Hair follicular keratinocyte (primary cell): ENCODE measurements around the gene BHMT2. TPM values are rescaled to one million over a fixed set of nuclear protein-coding genes. Genes with fewer than 3 reads are reported as not detected.

Experiments used
- total RNA-seq: library from RNA; depleted of rRNA; stranded (reverse); fragments of >200 nt; gene quantifications from 2 replicates; pipeline ENCODE4 v1.2.3, GENCODE V29; 2015

BHMT2 gene
- not detected in 2 replicates for total RNA-seq

GRCh38 chr5:79069488-79070349 is at the start of gene BHMT2, which contains the start of gene DMGDH:
BHMT2 (plus strand) TSS chr5:79069767; CDS start chr5:79069783, 16 bp downstream.
DMGDH (minus strand) TSS chr5:79069674; CDS start chr5:79069620, 54 bp downstream.

GRCh38 chr5:79111387-79111959 is 41.9 kb downstream of the BHMT2 start, which contains the start of gene BHMT:
BHMT (plus strand) TSS chr5:79111809; CDS start chr5:79111886, 77 bp downstream.

Other genes with a start within 250 kb of the BHMT2 start
- gene ARSB, start 84.5 kb upstream of the BHMT2 start, total RNA-seq = 4.8 and 6.6 TPM in 2 replicates
- gene DMGDH, start 93 bp upstream of the BHMT2 start, total RNA-seq = not detected in 2 replicates
- not detected in 2 replicates for gene BHMT, start 42.0 kb downstream of the BHMT2 start, total RNA-seq
- 1.9 and 4.5 TPM in 2 replicates for gene JMY, start 166.4 kb downstream of the BHMT2 start, total RNA-seq